IMR-90 (cell line): Measurements from ENCODE around the gene ZC3H4. TPM values are rescaled to one million over a fixed set of nuclear protein-coding genes. Genes with fewer than 3 reads are reported as not detected.

Experiments
- ATAC-seq: fragments of 200-7000 bp; cut with Tn5 transposase; 2 replicates; pipeline ENCODE4 v1.9.1; 2020; ENCODE audit warnings: low read depth, mild to moderate bottlenecking, moderate library complexity
- BruUV-seq: library from RNA; stranded (reverse); fragments of 400-500 nt; replicated peaks from 2 replicates; lab custom pipeline; 2021; lab: Mats Ljungman, UMichigan
- CTCF ChIA-PET: fragments of 300-600 bp; formaldehyde crosslinking; extraction: SDS; loops from one replicate; lab custom pipeline; 2021; ENCODE audit warnings: antibody characterized with exemption; lab: Yijun Ruan, JAX
- POLR2A ChIA-PET: fragments of 300-600 bp; sonication (Branson Sonifier 250); formaldehyde crosslinking; loops from one replicate; lab custom pipeline; 2022; ENCODE audit warnings: antibody characterized with exemption; ENCODE audit not compliant: unreplicated experiment; lab: Charles Lee
- DNase-seq: peaks from one replicate; pipeline ENCODE4 v3.0.0; 2013
- H2AFZ ChIP-seq: replicated peaks from 2 replicates; pipeline ENCODE3; 2013; ENCODE audit warnings: low read length, mild to moderate bottlenecking; ENCODE audit not compliant: poor library complexity
- H2AK5ac ChIP-seq: 2 replicates; pipeline ENCODE4 v1.6.1; 2013; ENCODE audit warnings: low read depth, low read length, inconsistent platforms
- H2AK9ac ChIP-seq: replicated peaks from 2 replicates; pipeline ENCODE3; 2013; ENCODE audit warnings: mild to moderate bottlenecking, low read depth, low read length, moderate library complexity; ENCODE audit not compliant: poor library complexity
- H2BK120ac ChIP-seq: 2 replicates; pipeline ENCODE4 v1.6.1; 2013; ENCODE audit warnings: low read depth, low read length, inconsistent platforms
- H2BK15ac ChIP-seq: 3 replicates; pipeline ENCODE4 v1.6.1; 2013; ENCODE audit warnings: low read depth, low read length, inconsistent platforms
- H2BK20ac ChIP-seq: 2 replicates; pipeline ENCODE4 v1.6.1; 2013; ENCODE audit warnings: low read depth, mild to moderate bottlenecking, inconsistent platforms, low read length, moderate library complexity
- H2BK5ac ChIP-seq: 2 replicates; pipeline ENCODE4 v1.6.1; 2013; ENCODE audit warnings: mild to moderate bottlenecking, low read depth, low read length, inconsistent platforms; ENCODE audit not compliant: poor library complexity, severe bottlenecking
- H3K14ac ChIP-seq: replicated peaks from 2 replicates; pipeline ENCODE4 v1.6.1; 2013; ENCODE audit warnings: low read depth, low read length, inconsistent platforms
- H3K18ac ChIP-seq: 2 replicates; pipeline ENCODE4 v1.6.1; 2013; ENCODE audit warnings: low read depth, low read length, control low read depth
- H3K23ac ChIP-seq: 2 replicates; pipeline ENCODE4 v1.6.1; 2013; ENCODE audit warnings: low read depth, low read length, inconsistent platforms
- H3K27ac ChIP-seq: 2 replicates; pipeline ENCODE4 v1.5.1; 2013; ENCODE audit warnings: mild to moderate bottlenecking, control low read depth, low read length; ENCODE audit not compliant: insufficient read depth
- H3K27me3 ChIP-seq: 2 replicates; pipeline ENCODE4 v1.6.1; 2013; ENCODE audit warnings: low read length; ENCODE audit not compliant: control insufficient read depth, insufficient read depth
- H3K36me3 ChIP-seq: 2 replicates; pipeline ENCODE4 v1.6.1; 2013; ENCODE audit warnings: low read length, mixed read lengths; ENCODE audit not compliant: control insufficient read depth, insufficient read depth
- H3K4ac ChIP-seq: 2 replicates; pipeline ENCODE4 v1.6.1; 2013; ENCODE audit warnings: low read depth, low read length, inconsistent platforms
- H3K4me1 ChIP-seq: 2 replicates; pipeline ENCODE4 v1.6.1; 2013; ENCODE audit warnings: low read length, mixed read lengths; ENCODE audit not compliant: control insufficient read depth, insufficient read depth
- H3K4me2 ChIP-seq: 2 replicates; pipeline ENCODE4 v1.6.1; 2013; ENCODE audit warnings: low read depth, mild to moderate bottlenecking, control low read depth, low read length, moderate library complexity
- H3K4me3 ChIP-seq: 2 replicates; pipeline ENCODE4 v1.5.1; 2013; ENCODE audit warnings: low read depth, mild to moderate bottlenecking, control low read depth, low read length, moderate library complexity; ENCODE audit not compliant: insufficient read depth
- H3K56ac ChIP-seq: 2 replicates; pipeline ENCODE4 v1.6.1; 2013; ENCODE audit warnings: low read length, inconsistent platforms; ENCODE audit not compliant: insufficient read depth; ENCODE audit errors: extremely low read depth
- H3K79me1 ChIP-seq, 2 experiments: 2 replicates each; pipeline ENCODE4 v1.6.1; 2013; ENCODE audit warnings: low read length in 2 of 2, inconsistent platforms in 1 of 2, low read depth in 1 of 2
- H3K9ac ChIP-seq: 2 replicates; pipeline ENCODE4 v1.6.1; 2013; ENCODE audit warnings: low read depth, low read length, control low read depth
- H3K9me1 ChIP-seq: 2 replicates; pipeline ENCODE4 v1.6.1; 2013; ENCODE audit warnings: low read length, inconsistent platforms; ENCODE audit not compliant: insufficient read depth
- H3K9me3 ChIP-seq: 2 replicates; pipeline ENCODE4 v1.6.1; 2013; ENCODE audit warnings: low read length; ENCODE audit not compliant: control insufficient read depth, insufficient read depth
- H4K20me1 ChIP-seq: 2 replicates; pipeline ENCODE4 v1.6.1; 2013; ENCODE audit warnings: low read length, inconsistent platforms; ENCODE audit not compliant: insufficient read depth
- H4K5ac ChIP-seq: 2 replicates; pipeline ENCODE4 v1.6.1; 2013; ENCODE audit warnings: mild to moderate bottlenecking, low read depth, low read length, control low read depth
- H4K8ac ChIP-seq, 2 experiments: 2 replicates each; pipeline ENCODE4 v1.6.1; 2013; ENCODE audit warnings: low read depth in 2 of 2, low read length in 2 of 2, control low read depth in 1 of 2, inconsistent platforms in 1 of 2
- H4K91ac ChIP-seq: 2 replicates; pipeline ENCODE4 v1.6.1; 2013; ENCODE audit warnings: low read depth, low read length, inconsistent platforms; ENCODE audit not compliant: insufficient read depth
- BHLHE40 ChIP-seq: fragments of 150-350 bp; IDR thresholded peaks from 2 replicates; pipeline ENCODE4 v1.6.1; 2016; ENCODE audit warnings: mild to moderate bottlenecking, low read depth, low read length
- CEBPB ChIP-seq: IDR thresholded peaks from 2 replicates; pipeline ENCODE4 v1.6.1; 2012; ENCODE audit warnings: low read depth, low read length, improper control_type of control experiment
- CHD1 ChIP-seq: IDR thresholded peaks from 2 replicates; pipeline ENCODE4 v1.6.1; 2012; ENCODE audit warnings: low read depth, low read length, improper control_type of control experiment
- FOS ChIP-seq: fragments of 150-350 bp; IDR thresholded peaks from 2 replicates; pipeline ENCODE4 v1.6.1; 2016; ENCODE audit warnings: low read depth, low read length
- MAFK ChIP-seq: IDR thresholded peaks from 2 replicates; pipeline ENCODE4 v1.6.1; 2012; ENCODE audit warnings: low read depth, low read length, improper control_type of control experiment
- MAZ ChIP-seq: IDR thresholded peaks from 2 replicates; pipeline ENCODE4 v1.6.1; 2012; ENCODE audit warnings: low read depth, mild to moderate bottlenecking, low read length, improper control_type of control experiment, moderate library complexity, borderline replicate concordance
- MXI1 ChIP-seq: IDR thresholded peaks from 2 replicates; pipeline ENCODE4 v1.6.1; 2012; ENCODE audit warnings: low read depth, mild to moderate bottlenecking, low read length, moderate library complexity, borderline replicate concordance
- NFE2L2 ChIP-seq: fragments of 150-350 bp; IDR thresholded peaks from 2 replicates; pipeline ENCODE4 v1.6.1; 2016; ENCODE audit warnings: low read depth, mild to moderate bottlenecking, low read length
- POLR2A ChIP-seq: IDR thresholded peaks from 2 replicates; pipeline ENCODE4 v1.6.1; 2012; ENCODE audit warnings: mild to moderate bottlenecking, low read depth, low read length
- RAD21 ChIP-seq: IDR thresholded peaks from 2 replicates; pipeline ENCODE4 v1.6.1; 2012; ENCODE audit warnings: low read length, improper control_type of control experiment
- RCOR1 ChIP-seq: IDR thresholded peaks from 2 replicates; pipeline ENCODE4 v1.6.1; 2012; ENCODE audit warnings: mild to moderate bottlenecking, low read length, improper control_type of control experiment; ENCODE audit not compliant: insufficient replicate concordance
- RFX5 ChIP-seq: IDR thresholded peaks from 2 replicates; pipeline ENCODE4 v1.8.0; 2012; ENCODE audit warnings: low read depth, mild to moderate bottlenecking, low read length, moderate library complexity
- SMC3 ChIP-seq: fragments of 150-350 bp; IDR thresholded peaks from 2 replicates; pipeline ENCODE4 v1.6.1; 2016; ENCODE audit warnings: low read depth, mild to moderate bottlenecking, antibody characterized with exemption, low read length, moderate library complexity
- WGBS, 2 experiments: methylation state at CpG; one replicate each; pipeline versions ENCODE4 v1.1.5 to v1.1.7; 2013; ENCODE audit warnings: missing lambda C conversion rate in 2 of 2; ENCODE audit not compliant: insufficient read length in 1 of 2; ENCODE audit errors: extremely low coverage in 2 of 2; 5-methylcytosine and 5-hydroxymethylcytosine counted together
- dilution Hi-C: fragments of 300-500 bp; cut with HindIII; formaldehyde crosslinking; loops from one replicate; pipeline ENCODE4 v1.14.3; 2018; ENCODE audit warnings: low sequenced_read_pairs; ENCODE audit not compliant: unreplicated experiment
- in situ Hi-C: fragments of 300-500 bp; cut with MboI; formaldehyde crosslinking; loops from 3 replicates; pipeline ENCODE4 v1.14.3; 2019; ENCODE audit warnings: low sequenced_read_pairs, inconsistent platforms, mixed read lengths
- intact Hi-C: fragments of 100-400 bp; cut with micrococcal nuclease; formaldehyde crosslinking; loops from 2 replicates; pipeline ENCODE4 v1.10.0; 2022
- polyA plus RNA-seq, 3 experiments: library from polyadenylated mRNA; depleted of rRNA; stranded (reverse); fragments of >200 nt; gene quantifications; 2 replicates each; pipeline ENCODE4 v1.2.3, GENCODE V29; 2012; ENCODE audit warnings: low replicate concordance in 1 of 3
- total RNA-seq: library from RNA; depleted of rRNA; stranded (reverse); fragments of >200 nt; gene quantifications from 2 replicates; pipeline ENCODE4 v1.2.3, GENCODE V29; 2012
- TF ChIP-seq, protein P1 (sequence below): conservative IDR thresholded peaks from 2 replicates; pipeline ENCODE4 v1.5.1; 2012; ENCODE audit warnings: mild to moderate bottlenecking, low read depth, low read length, improper control_type of control experiment
- TF ChIP-seq, protein P2 (sequence below): fragments of 150-350 bp; IDR thresholded peaks from 2 replicates; pipeline ENCODE4 v1.6.1; 2017; ENCODE audit warnings: mild to moderate bottlenecking, antibody characterized with exemption, low read length, low read depth

The ZC3H4 gene
- total and polyA plus RNA-seq, 2 of the 4 experiments (the other 2 are of a cell fraction): 3.9 to 8.9 TPM

- Histone ChIP-seq H2AK9ac (no peak overlapping the region), H3K36me3 (no peaks in the 10 kb centered on the region), H3K9ac (no peak overlapping the region), H3K56ac (no peak overlapping the region), H4K20me1 (peaks cover 6% of the 10 kb centered on the region; the same call in 1 of the 2 replicates), H3K18ac (no peak overlapping the region), H2BK15ac (no peak overlapping the region), H2AFZ (no peak overlapping the region), H4K8ac (no peak overlapping the region), H3K4me1 (no peaks in the 10 kb centered on the region), H2BK120ac (no peak overlapping the region), H2BK20ac (no peak overlapping the region), H4K91ac (no peak overlapping the region), H3K23ac (no peak overlapping the region), H3K14ac (no peak overlapping the region), H3K27me3 (no peaks in the 10 kb centered on the region), H3K9me1 (no peaks in the 10 kb centered on the region), H4K5ac (no peak overlapping the region), H3K4me2 (no peak overlapping the region), H2AK5ac (no peak overlapping the region), H3K4me3 (no peak overlapping the region), H3K9me3 (no peaks in the 10 kb centered on the region), H3K4ac (no peak overlapping the region), H2BK5ac (no peak overlapping the region), H3K27ac (no peak overlapping the region), H3K79me1 (peaks cover 0 to 21% of the 10 kb centered on the region in 2 experiments; a peak in 3 of 4 replicates)
- intact Hi-C loops: no loop called here
- no peak for ATAC-seq
- ChIA-PET CTCF (no interaction called here), POLR2A (no interaction called here)
- WGBS, 2 experiments: 94% methylated on average over 28 of the region's 56 CpGs; no CpG with 5 or more reads in 1 of the 2 experiments
- in situ Hi-C loops: no loop called here
- dilution Hi-C loops: no loop called here
- BruUV-seq: no TSS peak
- DNase-seq: no peak
- TF ChIP-seq FOS: no peak
- no peak for TF ChIP-seq SMC3
- TF ChIP-seq MAFK: no peak
- TF ChIP-seq, protein P1, sequence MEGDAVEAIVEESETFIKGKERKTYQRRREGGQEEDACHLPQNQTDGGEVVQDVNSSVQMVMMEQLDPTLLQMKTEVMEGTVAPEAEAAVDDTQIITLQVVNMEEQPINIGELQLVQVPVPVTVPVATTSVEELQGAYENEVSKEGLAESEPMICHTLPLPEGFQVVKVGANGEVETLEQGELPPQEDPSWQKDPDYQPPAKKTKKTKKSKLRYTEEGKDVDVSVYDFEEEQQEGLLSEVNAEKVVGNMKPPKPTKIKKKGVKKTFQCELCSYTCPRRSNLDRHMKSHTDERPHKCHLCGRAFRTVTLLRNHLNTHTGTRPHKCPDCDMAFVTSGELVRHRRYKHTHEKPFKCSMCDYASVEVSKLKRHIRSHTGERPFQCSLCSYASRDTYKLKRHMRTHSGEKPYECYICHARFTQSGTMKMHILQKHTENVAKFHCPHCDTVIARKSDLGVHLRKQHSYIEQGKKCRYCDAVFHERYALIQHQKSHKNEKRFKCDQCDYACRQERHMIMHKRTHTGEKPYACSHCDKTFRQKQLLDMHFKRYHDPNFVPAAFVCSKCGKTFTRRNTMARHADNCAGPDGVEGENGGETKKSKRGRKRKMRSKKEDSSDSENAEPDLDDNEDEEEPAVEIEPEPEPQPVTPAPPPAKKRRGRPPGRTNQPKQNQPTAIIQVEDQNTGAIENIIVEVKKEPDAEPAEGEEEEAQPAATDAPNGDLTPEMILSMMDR: no peak
- no peak for TF ChIP-seq RCOR1
- no peak for TF ChIP-seq POLR2A
- TF ChIP-seq, protein P2, sequence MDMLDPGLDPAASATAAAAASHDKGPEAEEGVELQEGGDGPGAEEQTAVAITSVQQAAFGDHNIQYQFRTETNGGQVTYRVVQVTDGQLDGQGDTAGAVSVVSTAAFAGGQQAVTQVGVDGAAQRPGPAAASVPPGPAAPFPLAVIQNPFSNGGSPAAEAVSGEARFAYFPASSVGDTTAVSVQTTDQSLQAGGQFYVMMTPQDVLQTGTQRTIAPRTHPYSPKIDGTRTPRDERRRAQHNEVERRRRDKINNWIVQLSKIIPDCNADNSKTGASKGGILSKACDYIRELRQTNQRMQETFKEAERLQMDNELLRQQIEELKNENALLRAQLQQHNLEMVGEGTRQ: no peak
- no peak for TF ChIP-seq BHLHE40
- no peak for TF ChIP-seq CEBPB
- no peak for TF ChIP-seq MAZ
- TF ChIP-seq RAD21: no peak
- TF ChIP-seq NFE2L2: no peak
- no peak for TF ChIP-seq MXI1
- no peak for TF ChIP-seq RFX5
- no peak for TF ChIP-seq CHD1
These were observed 68.4 kb downstream of the ZC3H4 start for GRCh38 chr19:47044946-47045866.
